ENCODE measurements around the gene TLR6.

DNA sequence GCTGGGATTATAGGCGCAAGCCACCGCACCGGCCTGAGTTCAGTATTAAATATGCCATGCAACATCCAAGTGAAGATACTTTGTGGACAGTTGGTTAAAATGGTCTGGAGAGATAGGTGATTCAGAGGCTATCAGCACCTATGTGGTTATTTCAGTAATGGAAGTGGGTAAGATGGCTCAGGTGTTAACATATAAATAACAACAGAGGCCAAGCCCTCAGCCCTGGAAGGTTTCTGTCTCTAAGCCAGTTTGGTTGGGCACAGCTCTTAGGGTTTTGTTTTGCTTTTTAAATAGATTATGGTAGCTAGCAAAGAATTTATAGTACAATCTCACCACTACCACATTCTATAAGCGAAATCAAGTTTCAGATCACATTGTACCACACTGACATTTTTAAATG lies 27.6 kb upstream of the TLR6 start:
- no peak for TF ChIP-seq GATA2 (IDR thresholded peaks at IDR 0.05; ENCODE audit: low read depth, low read length)
- TF ChIP-seq GATA3 (IDR thresholded peaks at IDR 0.05; ENCODE audit: low read depth, low read length): no peak
